ENCODE data around the gene ATP6V0A1.

Gene ATP6V0A1

GRCh38 chr17:42459256-42459800 is 650 bp downstream of the ATP6V0A1 start:
- H3K27ac ChIP-seq: peak overlapping the region; percentile 78
- TF ChIP-seq CTCF (IDR thresholded peaks at IDR 0.05) (peak; percentile 84), ZFX (IDR thresholded peaks at IDR 0.05; ENCODE audit: borderline replicate concordance) (no peak)

- TF ChIP-seq CTCF (IDR thresholded peaks at IDR 0.05) (no peak), ZFX (IDR thresholded peaks at IDR 0.05; ENCODE audit: borderline replicate concordance) (no peak)
- peak overlapping the region; percentile 78 for H3K27ac ChIP-seq
Measured at GRCh38 chr17:42459801-42460281, 1.2 kb downstream of the ATP6V0A1 start.

- TF ChIP-seq ZFX (IDR thresholded peaks at IDR 0.05; ENCODE audit: borderline replicate concordance): no peak
Measured at GRCh38 chr17:42460371-42460770, 1.7 kb downstream of the ATP6V0A1 start.

GRCh38 chr17:42463976-42464400 is 5.3 kb downstream of the ATP6V0A1 start:
- TF ChIP-seq CTCF (IDR thresholded peaks at IDR 0.05): no peak
- TF ChIP-seq ZFX (IDR thresholded peaks at IDR 0.05; ENCODE audit: borderline replicate concordance): no peak
- H3K27ac ChIP-seq: no peak overlapping the region

More at GRCh38 chr17:42460371-42460770, 1.7 kb downstream of the ATP6V0A1 start:
- peak overlapping the region; percentile 78 for H3K27ac ChIP-seq

DNA sequence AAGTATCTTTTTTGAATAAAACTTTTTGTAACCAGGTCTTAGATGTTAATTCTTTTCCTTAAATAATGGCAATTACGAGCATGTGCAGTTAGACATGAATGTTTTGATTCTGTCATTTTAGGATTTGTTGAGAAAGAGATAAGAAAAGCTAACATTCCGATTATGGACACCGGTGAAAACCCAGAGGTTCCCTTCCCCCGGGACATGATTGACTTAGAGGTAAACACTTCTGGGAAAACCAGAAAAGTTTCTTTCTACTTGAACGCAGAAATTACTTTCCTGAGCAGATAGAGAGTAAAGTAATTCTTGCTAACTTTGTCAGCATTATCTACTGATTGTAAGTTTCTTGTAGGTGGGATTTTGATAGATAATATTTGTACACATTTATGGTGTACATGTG is 9.2 kb downstream of the ATP6V0A1 start:
- TF ChIP-seq ZFX (IDR thresholded peaks at IDR 0.05; ENCODE audit: borderline replicate concordance) (no peak), CTCF (IDR thresholded peaks at IDR 0.05) (no peak)
- no peak overlapping the region for H3K27ac ChIP-seq

DNA sequence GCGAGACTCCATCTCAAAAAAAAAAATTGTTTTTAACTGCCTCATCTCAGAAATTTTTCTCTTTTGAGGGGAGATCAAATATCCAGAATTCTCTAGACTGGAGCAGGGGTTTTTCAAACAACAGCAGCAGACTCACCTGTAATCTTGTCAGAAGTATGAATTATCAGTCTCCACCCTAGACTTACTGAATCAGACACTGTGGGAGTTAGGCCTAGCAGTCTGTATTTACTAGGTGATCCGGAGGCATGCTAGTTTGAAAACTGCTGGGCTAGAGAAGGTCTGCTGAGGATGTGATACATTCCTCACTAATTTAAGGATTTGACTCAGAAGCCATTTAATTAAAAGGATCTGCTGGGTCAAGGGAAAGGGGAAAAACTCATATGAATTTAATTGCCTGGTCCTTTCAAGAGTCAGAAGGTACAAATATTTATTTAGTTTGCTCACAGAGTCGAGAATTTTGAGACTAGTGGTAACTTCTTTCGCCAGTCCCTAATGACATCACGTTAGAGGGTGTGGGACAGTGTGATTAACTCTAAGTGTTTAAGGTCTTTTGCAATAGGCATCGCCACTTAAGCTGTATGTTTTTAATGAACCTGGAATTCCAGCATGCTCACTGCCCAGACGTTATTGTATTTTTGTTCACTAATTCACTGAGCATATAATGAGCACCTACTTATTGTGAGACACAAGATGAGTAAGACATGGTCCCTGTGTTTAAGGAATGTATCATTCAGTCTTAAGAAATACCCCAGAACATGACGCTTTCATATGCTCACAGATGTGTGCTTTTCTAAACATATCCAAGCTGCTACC is 14.2 kb downstream of the ATP6V0A1 start:
- TF ChIP-seq CTCF (IDR thresholded peaks at IDR 0.05) (no peak), ZFX (IDR thresholded peaks at IDR 0.05; ENCODE audit: borderline replicate concordance) (no peak)
- no peak overlapping the region for H3K27ac ChIP-seq

GRCh38 chr17:42474276-42474675 is 15.6 kb downstream of the ATP6V0A1 start:
- H3K27ac ChIP-seq: no peak overlapping the region
- TF ChIP-seq CTCF (IDR thresholded peaks at IDR 0.05) (no peak), ZFX (IDR thresholded peaks at IDR 0.05; ENCODE audit: borderline replicate concordance) (no peak)

Measured in 22Rv1 (cell line).